ENCODE data around the gene MED13L.
"Not testable (repeated sequence)": the region's sequence is repeated elsewhere in the genome, so short reads cannot be mapped to it uniquely, and the experiment has no call there.

Gene MED13L

DNA sequence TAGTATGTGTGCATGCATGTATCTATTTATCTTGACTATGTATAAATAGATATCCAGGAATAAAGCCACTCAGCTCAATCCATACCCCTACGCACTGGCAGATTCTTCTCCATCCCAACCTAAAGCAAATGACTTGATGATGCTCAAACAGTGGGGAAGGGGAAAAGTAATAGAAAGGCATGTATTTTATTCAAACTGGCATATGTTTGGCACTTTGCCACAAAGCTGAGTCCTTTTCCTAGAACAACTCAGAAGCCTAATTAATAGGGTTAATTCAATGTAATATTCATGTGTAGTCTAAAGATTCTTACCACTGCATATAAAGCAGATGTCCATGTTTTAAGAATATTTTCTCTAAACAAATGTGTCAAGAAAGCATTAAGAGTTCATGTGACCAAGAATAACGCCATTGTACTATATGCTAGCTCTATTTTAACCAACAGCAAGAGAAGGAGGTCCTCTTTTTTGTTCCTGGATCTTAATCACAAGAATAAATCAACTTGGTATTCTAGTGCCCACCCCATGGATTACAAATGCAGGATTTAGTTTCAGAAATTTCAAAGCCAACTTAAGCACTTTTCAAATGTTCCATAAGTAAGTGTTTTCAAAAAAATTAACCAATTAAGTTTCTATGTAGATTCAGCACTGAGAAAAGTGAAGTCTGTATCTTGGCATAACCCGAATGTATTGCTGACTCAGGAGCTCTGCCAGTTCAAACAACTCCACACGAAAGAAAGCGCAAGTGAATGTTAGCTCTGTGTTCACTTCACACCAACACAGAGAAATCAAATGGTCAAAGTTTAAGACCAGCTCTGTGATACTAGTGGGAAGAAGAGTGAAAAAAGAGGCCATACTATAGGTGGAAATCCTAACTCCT lies 233.6 kb downstream of the MED13L start:
- no peak for DNase-seq

DNA sequence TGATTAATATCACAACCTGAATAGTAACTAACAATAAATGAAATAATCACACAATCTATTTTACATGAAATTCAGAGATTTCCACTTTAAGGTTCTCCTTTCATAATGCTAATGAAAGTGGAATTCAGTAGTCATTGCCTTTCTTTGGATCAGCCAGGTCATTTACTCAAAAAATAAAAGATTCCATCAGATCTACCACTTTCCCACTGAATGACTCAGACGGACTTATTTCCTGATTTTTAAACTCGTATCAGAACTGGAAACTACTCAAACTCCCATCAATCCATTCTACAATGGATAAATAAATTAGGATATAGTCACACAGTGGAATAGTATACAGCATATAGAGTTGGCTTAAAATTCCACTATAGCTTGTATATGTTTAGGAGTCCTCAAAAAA lies 237.1 kb downstream of the MED13L start:
- DNase-seq = no peak

DNA sequence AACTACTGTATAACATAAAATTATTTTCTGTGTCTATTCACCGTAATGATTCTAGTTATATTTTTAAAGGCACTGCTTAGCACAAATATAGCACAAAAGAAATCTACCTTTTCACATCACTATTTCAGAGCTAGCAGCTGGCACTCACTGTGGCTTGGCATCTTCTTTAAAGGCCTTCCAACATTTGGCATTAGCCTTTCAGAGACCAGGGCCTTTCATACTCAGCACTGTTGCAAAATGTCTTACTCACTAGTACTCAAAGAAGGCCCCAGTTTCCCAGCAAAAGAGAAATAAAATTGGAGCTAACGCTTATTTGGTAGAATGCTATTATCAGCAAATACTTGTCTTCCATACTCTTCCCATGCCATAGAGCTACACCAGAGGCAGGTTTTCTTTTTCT lies 238.4 kb downstream of the MED13L start:
- no peak for DNase-seq

DNA sequence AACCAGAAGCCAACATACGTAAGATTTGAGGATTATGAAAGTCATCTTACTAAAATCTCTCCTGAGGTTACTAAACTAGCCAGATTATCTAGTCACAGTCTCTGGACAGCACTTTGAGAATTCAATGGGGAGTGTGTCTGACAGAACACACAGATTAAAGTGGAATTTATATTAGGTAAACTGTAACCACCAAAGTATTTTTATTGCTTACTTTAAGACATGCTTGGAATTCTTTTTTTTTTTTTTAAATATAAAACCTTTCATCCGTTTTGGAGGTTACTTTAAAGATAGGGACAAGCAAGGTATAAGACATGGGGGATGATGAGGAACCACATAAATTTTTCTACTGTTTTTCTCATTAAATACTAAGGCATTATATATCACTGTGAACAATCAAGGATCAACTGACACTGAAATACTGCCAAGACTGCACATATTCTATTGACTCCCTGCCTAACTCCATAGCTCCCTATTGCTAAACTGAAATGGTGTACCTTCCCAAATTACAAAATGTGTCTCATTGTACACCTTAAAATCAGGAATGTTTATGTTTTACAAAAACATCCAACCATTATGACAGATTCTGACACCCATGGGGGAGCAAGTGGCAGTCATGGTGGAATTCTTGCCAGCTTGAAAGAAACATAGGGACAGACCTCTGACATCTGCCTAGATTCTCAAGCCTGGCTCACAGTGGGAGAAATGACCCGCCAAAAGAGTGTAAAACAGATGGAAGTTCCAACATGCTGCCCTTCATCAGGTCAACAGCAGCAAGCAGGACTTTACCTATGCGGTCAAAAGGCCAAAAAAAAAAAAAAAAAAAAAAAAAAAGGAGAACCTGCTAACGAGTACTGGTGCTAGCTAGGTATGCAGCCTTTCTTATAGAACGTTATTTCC lies 239.3 kb downstream of the MED13L start:
- DNase-seq = peak in 1 of 2 experiments; percentile 17

DNA sequence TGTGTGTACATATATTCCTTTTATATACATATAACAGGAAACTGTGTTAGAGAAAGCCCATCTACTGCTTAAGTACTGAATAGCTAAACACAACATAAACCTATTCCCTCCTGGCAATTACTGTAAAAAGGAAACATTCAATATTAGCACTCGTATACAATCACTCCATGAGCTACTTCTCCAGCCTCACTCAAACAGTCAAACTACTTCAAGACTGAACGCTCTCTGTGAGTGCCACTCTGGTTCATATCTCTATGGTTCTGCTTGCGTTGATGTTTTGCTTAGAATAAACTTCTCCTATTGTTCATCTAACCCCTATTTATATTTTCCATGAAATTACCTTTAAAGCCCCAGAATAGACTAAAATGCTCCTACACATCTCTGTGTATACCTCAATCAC lies 243.7 kb downstream of the MED13L start:
- no peak for DNase-seq

DNA sequence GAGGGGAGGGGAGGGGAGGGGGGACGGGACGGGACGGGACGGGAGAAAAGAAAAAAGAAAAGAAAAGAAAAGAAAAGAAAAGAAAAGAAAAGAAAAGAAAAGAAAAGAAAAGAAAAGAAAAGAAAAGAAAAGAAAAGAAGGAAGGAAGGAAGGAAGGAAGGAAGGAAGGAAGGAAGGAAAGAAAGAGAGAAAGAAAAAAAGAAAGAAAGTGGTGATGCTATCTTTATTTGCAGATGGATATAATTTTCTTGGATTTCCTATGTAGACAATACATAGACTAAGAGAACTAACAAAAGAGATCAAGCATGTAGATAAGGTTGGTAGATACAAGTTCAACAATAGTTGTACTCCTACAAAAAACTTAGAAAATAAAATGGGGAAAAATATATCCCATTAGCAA lies 245.9 kb downstream of the MED13L start:
- DNase-seq = not testable (repeated sequence)

DNA sequence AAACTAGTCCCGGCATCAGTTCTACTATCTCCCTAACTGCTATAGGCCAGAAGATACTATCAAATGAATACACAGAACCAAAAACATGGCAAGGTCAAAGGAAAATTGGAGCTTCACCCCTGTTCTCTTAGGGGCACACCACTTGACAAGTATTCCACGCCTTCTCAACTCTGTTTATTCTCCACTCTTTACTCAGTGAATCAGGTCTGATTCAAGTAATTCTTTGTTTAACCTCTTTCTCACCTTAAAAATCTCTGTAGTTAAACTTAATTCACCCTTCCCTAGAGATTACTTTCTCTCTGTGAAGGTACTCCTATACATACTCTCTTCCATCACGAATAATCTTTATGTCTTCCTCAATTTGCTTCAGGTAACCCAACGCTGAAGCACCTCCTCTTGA lies 248.9 kb downstream of the MED13L start:
- no peak for DNase-seq

DNA sequence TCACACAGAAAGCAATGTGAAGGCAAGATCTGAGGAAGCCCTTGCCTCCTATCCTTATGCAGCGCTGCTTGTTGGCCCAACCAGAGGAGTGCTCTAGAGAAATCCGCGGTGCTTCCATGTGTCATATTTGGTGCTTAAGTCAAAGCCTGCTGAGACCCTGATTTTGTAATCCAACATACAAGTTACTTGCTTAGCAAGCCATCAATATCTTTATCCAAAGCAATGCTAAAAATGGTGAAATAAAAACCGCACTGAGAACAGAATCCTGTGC lies 250.0 kb downstream of the MED13L start:
- DNase-seq = no peak

DNA sequence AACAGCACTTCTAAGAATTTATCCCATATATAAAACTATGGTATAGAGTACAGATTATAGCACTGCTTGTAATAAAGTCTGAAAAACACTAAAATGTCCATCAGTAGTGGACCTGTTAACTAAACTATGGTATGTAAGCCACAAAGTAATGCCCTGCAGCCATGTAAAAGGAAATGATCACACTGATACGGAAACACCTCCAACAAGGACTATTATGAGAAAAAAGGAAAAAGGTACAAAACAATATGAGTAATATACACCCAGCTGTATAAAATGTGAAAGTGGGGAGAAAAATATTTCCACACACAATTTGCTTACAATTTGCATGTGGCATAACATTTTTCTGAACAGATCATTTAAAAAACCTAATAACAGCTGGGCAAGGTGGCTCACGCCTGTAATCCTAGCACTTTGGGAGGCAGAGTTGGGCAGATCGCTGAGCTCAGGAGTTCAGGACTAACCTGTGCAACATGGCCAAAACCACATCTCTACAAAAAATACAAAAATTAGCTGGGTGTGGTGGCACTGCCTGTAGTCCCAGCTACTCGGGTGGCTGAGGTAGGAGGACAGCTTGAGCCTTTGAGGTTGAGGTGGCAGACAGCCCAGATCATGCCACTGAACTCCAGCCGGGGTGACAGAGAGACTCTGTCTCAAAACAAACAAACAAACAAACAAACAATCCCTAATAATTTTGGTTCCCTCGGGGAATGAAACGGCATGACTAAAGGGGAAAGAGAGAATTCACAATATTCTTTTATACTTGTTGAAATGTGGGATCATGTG lies 250.5 kb downstream of the MED13L start:
- DNase-seq = no peak

DNA sequence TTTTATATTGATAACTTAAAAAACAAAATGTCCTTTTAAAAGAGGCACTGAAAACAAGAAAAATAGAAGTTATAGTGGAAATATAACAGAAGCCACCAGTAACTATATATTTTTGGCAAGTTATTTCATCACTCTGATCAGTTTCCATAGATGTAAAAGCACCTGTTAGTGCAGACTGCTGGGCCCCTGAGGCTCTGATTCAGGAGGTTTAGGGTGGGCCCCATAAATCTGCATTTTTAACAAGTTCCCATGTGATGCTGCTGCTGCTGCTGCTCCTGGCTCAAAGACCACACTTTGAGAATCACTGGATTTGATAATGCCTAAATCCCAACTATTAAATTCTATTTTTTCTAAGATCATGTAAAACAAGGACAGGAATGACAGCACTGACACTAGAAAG lies 251.1 kb downstream of the MED13L start:
- no peak for DNase-seq

DNA sequence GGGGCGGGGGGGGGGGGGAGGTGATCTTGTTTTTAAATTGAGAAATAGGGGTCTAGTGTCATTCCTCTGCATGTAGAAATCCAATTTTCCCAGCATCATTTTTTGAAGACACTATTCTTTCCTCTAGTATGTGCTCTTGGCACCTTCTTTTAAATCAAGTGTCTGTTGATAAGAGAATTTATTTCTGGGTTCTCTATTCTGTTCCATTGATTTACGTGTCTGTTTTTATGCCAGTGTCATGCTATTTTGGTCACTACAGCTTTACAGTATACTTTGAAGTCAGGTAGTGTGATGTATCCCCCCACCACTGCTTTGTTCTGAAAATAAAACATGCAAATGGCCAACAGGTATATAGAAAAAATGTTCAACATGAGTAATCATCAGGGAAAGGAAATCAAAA lies 252.7 kb downstream of the MED13L start:
- DNase-seq = no peak

DNA sequence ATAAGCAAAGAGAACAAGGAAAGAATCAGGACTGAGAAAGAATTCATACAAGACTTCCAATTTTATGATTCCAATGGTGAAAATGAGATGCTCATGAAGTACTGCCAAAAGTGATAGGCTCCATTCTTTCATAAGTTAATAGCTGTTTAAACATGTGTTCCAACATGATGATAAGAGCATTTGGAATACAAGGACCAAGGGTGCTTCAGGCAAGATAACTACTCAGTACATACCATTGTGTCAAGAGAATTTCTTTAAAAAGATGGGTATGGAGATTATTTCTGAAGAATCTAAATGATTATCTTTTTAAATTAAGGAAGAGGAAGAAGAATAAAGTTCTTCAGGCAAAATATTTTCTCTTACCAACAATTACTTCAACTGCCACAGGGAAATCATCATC lies 258.1 kb downstream of the MED13L start:
- no peak for DNase-seq

DNA sequence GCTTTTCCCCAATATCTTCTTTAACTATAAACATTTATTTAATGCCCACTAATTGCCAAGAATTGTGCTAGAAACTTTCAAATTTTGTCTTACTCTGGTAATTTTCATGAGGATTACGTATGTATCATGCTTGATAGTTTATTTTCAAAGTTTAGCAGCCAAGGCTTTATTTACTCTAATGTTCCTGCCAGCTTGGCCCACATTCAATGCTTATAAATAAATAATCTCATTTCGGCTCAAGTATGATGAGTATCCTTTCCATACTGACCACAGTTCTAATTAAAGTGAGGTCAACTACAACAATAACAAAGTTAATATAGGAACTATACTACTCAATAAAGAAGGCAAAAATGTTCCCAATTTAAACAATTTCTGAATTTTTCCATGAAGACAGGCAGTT lies 259.2 kb downstream of the MED13L start:
- no peak for DNase-seq

DNA sequence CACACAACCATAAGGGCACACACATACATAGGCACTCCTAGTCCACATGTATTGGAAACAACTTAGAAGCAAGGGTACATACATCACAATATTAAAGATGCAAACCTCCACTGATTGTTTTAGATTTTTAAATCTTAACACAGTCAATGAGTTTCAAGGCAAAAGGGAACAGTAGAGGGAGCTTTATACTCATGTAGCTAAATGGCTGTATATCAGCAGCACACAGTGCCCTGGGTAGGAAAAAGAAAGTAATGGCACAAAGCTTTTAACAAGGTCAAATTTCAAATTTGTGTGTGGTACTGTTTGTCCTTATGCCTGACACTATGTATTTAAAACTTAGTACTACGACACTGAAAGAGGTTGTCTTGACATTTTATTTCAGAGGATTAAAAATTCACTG lies 262.0 kb downstream of the MED13L start:
- DNase-seq = peak in 1 of 2 experiments; percentile 38

DNA sequence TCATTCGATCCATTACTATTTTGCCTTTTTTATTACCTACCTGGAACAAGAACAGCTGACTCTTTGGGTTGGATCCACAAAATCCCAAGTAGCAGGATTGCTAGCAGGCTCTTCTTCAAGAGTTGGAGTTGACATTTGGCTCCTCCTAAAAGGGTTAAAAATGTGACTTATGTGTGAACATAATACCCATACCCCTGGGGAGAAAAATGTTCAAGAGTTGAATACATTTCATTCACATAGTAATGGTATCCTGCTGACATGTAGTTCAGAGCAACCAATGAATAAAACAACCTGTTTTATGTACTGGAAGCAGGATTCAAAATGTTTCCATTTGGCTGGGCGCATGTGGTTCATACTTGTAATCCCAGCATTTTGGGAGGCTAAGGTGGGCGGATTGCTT lies 264.7 kb downstream of the MED13L start:
- DNase-seq = no peak

DNA sequence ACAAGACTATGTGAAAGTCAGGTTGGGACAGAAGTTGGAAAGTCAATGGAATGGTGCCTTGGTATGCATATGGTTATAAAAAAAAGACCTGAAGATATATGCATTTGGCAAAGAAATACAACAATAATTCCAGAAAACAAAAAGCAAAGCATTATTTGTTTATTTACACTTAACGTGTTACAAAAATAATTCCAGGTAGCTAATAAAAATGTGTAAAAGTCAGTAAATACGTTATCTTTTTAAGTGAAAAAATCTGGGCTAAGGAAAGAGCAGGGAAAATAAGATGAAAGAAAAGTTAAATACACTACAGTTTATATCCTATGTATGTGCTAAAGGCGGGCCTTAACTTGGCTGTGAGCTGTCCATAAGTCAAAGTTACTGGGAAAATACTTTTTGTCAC lies 266.3 kb downstream of the MED13L start:
- no peak for DNase-seq

DNA sequence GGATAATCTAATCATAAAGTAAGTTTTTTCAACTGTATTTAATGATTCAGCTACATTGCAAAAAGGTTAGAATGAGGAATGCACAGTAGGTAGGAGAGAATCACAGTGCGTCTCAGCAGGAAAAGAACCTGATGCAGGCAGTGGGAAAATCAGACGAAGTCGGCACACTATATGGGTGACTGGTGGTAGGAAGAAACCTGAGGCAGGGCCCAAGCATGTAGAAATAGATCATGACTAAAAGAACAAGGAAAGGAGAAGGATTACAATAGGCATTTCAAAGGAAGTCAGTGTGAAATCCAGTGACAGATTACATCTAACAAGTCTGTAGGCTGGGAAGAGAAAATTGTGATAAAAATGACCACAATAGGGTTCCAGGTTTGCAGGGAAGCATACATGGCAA lies 267.0 kb downstream of the MED13L start:
- no peak for DNase-seq

DNA sequence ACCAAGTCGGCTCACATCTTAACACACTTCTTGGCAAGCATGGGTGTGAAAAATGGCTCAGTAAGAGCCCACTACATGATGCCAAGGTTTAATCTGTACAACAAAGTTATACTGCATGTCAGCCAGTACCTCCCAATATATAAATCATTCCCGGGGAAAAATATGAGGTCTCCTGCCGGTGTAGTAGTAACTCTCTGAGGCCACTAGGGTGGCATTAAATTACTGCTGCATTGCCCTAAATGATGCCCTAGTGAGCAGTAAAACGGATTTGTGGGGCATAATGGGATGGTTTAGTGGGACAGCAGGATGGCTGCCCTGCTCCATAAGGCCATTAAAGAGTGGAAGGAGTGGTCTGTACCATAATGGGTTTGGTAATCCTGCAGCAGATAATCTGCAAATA lies 267.7 kb downstream of the MED13L start:
- DNase-seq = no peak

DNA sequence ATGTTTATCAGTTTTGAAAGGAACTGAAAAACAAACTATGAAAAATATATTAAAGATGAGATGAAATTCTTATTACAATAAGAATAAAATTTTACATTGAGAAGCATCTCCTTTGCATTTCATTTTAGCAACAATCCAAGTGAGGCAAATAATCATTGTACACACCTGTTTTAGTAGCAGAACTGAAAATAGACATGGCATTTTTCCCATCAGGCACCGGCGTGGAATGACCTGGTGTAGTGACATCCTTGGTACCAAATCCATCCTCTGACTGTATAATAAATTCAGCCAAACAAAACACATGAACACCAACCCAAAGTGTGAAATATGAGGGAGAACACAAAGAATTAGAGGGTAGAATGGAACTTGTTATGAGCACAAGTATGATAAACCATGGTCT lies 271.4 kb downstream of the MED13L start:
- no peak for DNase-seq

DNA sequence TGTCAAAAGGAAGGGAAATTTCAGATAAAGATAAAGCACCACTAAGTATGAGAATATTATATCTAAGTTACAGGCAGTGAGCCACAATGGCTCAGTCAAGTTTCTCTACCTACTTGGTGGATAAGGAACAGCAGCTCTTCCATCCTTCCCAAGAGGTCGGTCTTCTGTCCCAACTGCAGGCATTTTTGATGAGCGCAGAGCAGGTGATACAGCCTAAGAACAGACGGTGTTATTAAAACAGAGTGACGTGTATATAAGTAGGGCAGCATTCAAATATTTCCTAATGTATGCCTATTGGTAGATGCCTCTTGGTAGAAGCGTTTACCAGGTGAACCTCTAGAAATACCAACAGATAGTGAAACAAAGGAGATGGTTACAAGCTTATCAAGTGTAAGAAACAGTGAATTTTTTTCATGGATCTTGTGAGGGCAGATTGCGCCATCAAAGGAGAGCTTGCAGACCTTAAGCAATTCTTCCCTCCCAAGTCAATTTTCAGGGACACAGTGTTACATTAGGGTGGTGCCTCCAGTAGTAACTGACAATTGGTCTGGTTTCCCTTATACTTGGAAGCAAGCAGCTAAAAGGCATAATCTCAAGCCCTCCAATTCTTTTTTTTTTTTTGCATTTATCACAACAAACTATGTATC lies 274.5 kb downstream of the MED13L start:
- DNase-seq = no peak

DNA sequence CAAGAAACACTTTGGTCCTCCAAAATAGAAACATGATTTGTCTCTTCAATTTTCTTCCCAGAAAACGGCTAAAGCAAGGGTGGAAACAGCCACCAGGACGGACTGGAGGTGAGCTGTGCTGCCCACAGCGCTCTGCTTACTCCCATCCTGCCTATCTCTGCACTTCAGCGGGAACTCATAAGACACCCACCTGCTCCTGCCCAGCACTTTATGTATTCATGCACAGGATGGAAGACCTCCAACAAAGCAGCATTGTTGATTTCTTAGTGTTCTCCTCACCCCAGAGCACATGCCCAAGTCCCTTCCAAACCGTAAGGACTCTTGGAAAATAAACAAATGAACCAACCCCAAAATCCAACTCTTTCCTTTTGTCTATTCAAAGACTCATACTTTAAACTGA lies 277.2 kb downstream of the MED13L start:
- DNase-seq = no peak

DNA sequence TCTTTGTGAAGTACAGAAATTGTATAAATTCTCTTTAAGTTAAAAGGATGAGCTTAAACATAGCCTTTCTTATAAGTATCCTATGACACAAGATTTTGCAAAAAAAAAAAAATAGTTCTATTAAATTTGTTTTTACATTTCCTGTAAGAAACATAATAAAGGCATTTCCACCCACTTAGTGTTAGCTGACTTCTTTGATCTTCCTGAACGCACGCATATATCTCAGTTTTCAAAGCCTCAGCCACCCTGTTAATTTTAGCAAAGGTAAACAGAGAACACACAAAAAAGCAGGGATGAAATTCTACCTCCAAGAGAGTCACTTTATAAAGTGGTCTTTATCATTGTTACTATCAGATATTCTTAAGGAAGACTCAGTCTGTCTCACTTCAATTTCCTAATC lies 277.9 kb downstream of the MED13L start:
- DNase-seq = no peak

All from SW 1271 (cell line).